ENCODE results near the gene RCOR1. TPM values are rescaled to one million over a fixed set of nuclear protein-coding genes. Genes with fewer than 3 reads are reported as not detected.

Gene RCOR1
- total RNA-seq, 1 experiment from 2014 or later, result 7.1 TPM

- no peak for DNase-seq
- H3K36me3 ChIP-seq, result no peaks in the 10 kb centered on the region
- no peaks in the 10 kb centered on the region for H3K9me3 ChIP-seq
- H3K4me3 ChIP-seq, result no peak overlapping the region
- no peaks in the 10 kb centered on the region for H3K27me3 ChIP-seq
Measured at GRCh38 chr14:102583726-102584125, 8.7 kb upstream of the RCOR1 start.

GRCh38 chr14:102584871-102585869, 7.3 kb upstream of the RCOR1 start:
- Histone ChIP-seq H3K36me3 (no peaks in the 10 kb centered on the region), H3K9me3 (no peaks in the 10 kb centered on the region), H3K27me3 (no peaks in the 10 kb centered on the region), H3K4me3 (no peak overlapping the region)
- no peak for DNase-seq

GRCh38 chr14:102586420-102587104, 5.9 kb upstream of the RCOR1 start:
- H3K4me3 ChIP-seq, result no peak overlapping the region
- H3K9me3 ChIP-seq, result no peaks in the 10 kb centered on the region
- no peaks in the 10 kb centered on the region for H3K36me3 ChIP-seq
- DNase-seq, result no peak
- H3K27me3 ChIP-seq, result no peaks in the 10 kb centered on the region

- no peak for DNase-seq
- H3K9me3 ChIP-seq, result no peaks in the 10 kb centered on the region
- no peak overlapping the region for H3K4me3 ChIP-seq
- no peaks in the 10 kb centered on the region for H3K27me3 ChIP-seq
- H3K36me3 ChIP-seq, result peaks cover under 1% of the 10 kb centered on the region; the same call in 1 of the 2 replicates
Measured at GRCh38 chr14:102588821-102589220, 3.6 kb upstream of the RCOR1 start.

GRCh38 chr14:102589761-102590290, 2.6 kb upstream of the RCOR1 start:
- Histone ChIP-seq H3K4me3 (no peak overlapping the region), H3K27me3 (no peaks in the 10 kb centered on the region), H3K36me3 (peaks cover 2% of the 10 kb centered on the region; the same call in 1 of the 2 replicates), H3K9me3 (no peaks in the 10 kb centered on the region)
- DNase-seq, result no peak

GRCh38 chr14:102590667-102591099, 1.8 kb upstream of the RCOR1 start:
- DNase-seq, result no peak
- no peaks in the 10 kb centered on the region for H3K9me3 ChIP-seq
- H3K27me3 ChIP-seq, result no peaks in the 10 kb centered on the region
- H3K4me3 ChIP-seq, result peak overlapping the region; percentile 86
- H3K36me3 ChIP-seq, result peaks cover 2% of the 10 kb centered on the region; the same call in 1 of the 2 replicates

GRCh38 chr14:102591372-102591943, 991 bp upstream of the RCOR1 start:
- DNase-seq, result peak; percentile 21
- H3K27me3 ChIP-seq, result no peaks in the 10 kb centered on the region
- peaks cover 2% of the 10 kb centered on the region; the same call in 1 of the 2 replicates for H3K36me3 ChIP-seq

GRCh38 chr14:102592763-102593060, 263 bp downstream of the RCOR1 start:
- peaks cover 2% of the 10 kb centered on the region; the same call in 1 of the 2 replicates for H3K36me3 ChIP-seq

More at GRCh38 chr14:102591372-102591943, 991 bp upstream of the RCOR1 start:
- Histone ChIP-seq H3K4me3 (peak overlapping the region; percentile 86), H3K9me3 (no peaks in the 10 kb centered on the region)

GRCh38 chr14:102593061-102593824, 794 bp downstream of the RCOR1 start:
- H3K9me3 ChIP-seq, result no peaks in the 10 kb centered on the region
- H3K27me3 ChIP-seq, result no peaks in the 10 kb centered on the region
- peak; percentile 32 for DNase-seq
- H3K4me3 ChIP-seq, result peak overlapping the region; percentile 63
- peaks cover 2% of the 10 kb centered on the region; the same call in 1 of the 2 replicates for H3K36me3 ChIP-seq

More at GRCh38 chr14:102592763-102593060, 263 bp downstream of the RCOR1 start:
- H3K4me3 ChIP-seq, result peak overlapping the region; percentile 63
- no peaks in the 10 kb centered on the region for H3K27me3 ChIP-seq
- DNase-seq, result no peak
- H3K9me3 ChIP-seq, result no peaks in the 10 kb centered on the region

GRCh38 chr14:102593825-102594137, 1.3 kb downstream of the RCOR1 start:
- peaks cover 2% of the 10 kb centered on the region; the same call in 1 of the 2 replicates for H3K36me3 ChIP-seq
- no peaks in the 10 kb centered on the region for H3K9me3 ChIP-seq
- no peak for DNase-seq
- H3K4me3 ChIP-seq, result peak overlapping the region; percentile 63
- H3K27me3 ChIP-seq, result no peaks in the 10 kb centered on the region

- Histone ChIP-seq H3K36me3 (peaks cover 2% of the 10 kb centered on the region; the same call in 1 of the 2 replicates), H3K27me3 (no peaks in the 10 kb centered on the region), H3K9me3 (no peaks in the 10 kb centered on the region), H3K4me3 (peak overlapping the region; percentile 63)
- DNase-seq, result peak; percentile 48
Measured at GRCh38 chr14:102594514-102595175, 2.2 kb downstream of the RCOR1 start.

- Histone ChIP-seq H3K36me3 (no peaks in the 10 kb centered on the region), H3K4me3 (no peak overlapping the region), H3K27me3 (no peaks in the 10 kb centered on the region), H3K9me3 (no peaks in the 10 kb centered on the region)
- DNase-seq, result no peak
Measured at GRCh38 chr14:102601378-102601925, 9.0 kb downstream of the RCOR1 start.

- no peak for DNase-seq
- H3K36me3 ChIP-seq, result no peaks in the 10 kb centered on the region
- H3K4me3 ChIP-seq, result no peak overlapping the region
Measured at GRCh38 chr14:102602421-102603292, 10.2 kb downstream of the RCOR1 start.

GRCh38 chr14:102603293-102603907, 11.0 kb downstream of the RCOR1 start:
- no peak for DNase-seq
- H3K4me3 ChIP-seq, result no peak overlapping the region
- no peaks in the 10 kb centered on the region for H3K27me3 ChIP-seq
- H3K9me3 ChIP-seq, result no peaks in the 10 kb centered on the region
- H3K36me3 ChIP-seq, result no peaks in the 10 kb centered on the region

More at GRCh38 chr14:102602421-102603292, 10.2 kb downstream of the RCOR1 start:
- Histone ChIP-seq H3K27me3 (no peaks in the 10 kb centered on the region), H3K9me3 (no peaks in the 10 kb centered on the region)
